HepG2 (cell line): Measurements from ENCODE around the gene VGF. TPM values are rescaled to one million over a fixed set of nuclear protein-coding genes. Genes with fewer than 3 reads are reported as not detected.

Experiments
- ATAC-seq: fragments of 200-7000 bp; cut with Tn5 transposase; 3 replicates; pipeline ENCODE4 v1.9.1; 2020; ENCODE audit warnings: mild to moderate bottlenecking, moderate library complexity
- BruUV-seq: library from RNA; stranded (reverse); fragments of 400-500 nt; replicated peaks from 2 replicates; lab custom pipeline; 2021; lab: Mats Ljungman, UMichigan
- CTCF ChIA-PET: fragments of 300-600 bp; formaldehyde crosslinking; extraction: SDS; loops from one replicate; lab custom pipeline; 2021; ENCODE audit warnings: low total read pairs, inconsistent platforms, low intra/inter-chr PET ratio; lab: Yijun Ruan, JAX
- POLR2A ChIA-PET: fragments of 350-600 bp; sonication (Branson Sonifier 250); formaldehyde crosslinking; loops from one replicate; lab custom pipeline; 2020; ENCODE audit warnings: antibody characterized with exemption, inconsistent platforms; lab: Yijun Ruan, JAX
- DNase-seq: peaks from one replicate; pipeline ENCODE4 v3.0.0-alpha.2; 2015; ENCODE audit warnings: low spot score
- FAIRE-seq: peaks from 3 replicates; lab custom pipeline; 2011; peaks lifted over from hg19 to GRCh38; lab: Jason Lieb, UNC
- H2AFZ ChIP-seq: one replicate; pipeline ENCODE4 v1.6.1; 2011; ENCODE audit warnings: low read length, inconsistent platforms
- H3K27ac ChIP-seq: fragments of 300-600 bp; 3 replicates; pipeline ENCODE4 v1.8.0; 2011; ENCODE audit warnings: mixed run types, mild to moderate bottlenecking, mixed read lengths, low read length, inconsistent platforms; ENCODE audit not compliant: insufficient read depth; ENCODE audit errors: extremely low read length
- H3K27me3 ChIP-seq, 2 experiments: fragments of 200-600 bp in 1 of 2; 2 replicates in 1 of 2; 3 replicates in 1 of 2; pipeline versions ENCODE4 v1.6.0 to v1.8.0; 2011; ENCODE audit warnings: low read length in 2 of 2, mild to moderate bottlenecking in 2 of 2, moderate library complexity in 2 of 2, inconsistent platforms in 1 of 2; ENCODE audit not compliant: insufficient read depth in 2 of 2, control insufficient read depth in 1 of 2
- H3K36me3 ChIP-seq, 2 experiments: fragments of 200-600 bp in 1 of 2; replicated peaks in 1 of 2; 2 replicates in 1 of 2; 3 replicates in 1 of 2; pipeline versions ENCODE4 v1.5.1 to v1.8.0; 2011; ENCODE audit warnings: low read length in 2 of 2, inconsistent platforms in 1 of 2; ENCODE audit not compliant: insufficient read depth in 2 of 2, control insufficient read depth in 1 of 2
- H3K4me1 ChIP-seq: 2 replicates; pipeline ENCODE4 v1.5.1; 2012; ENCODE audit warnings: low read length, inconsistent platforms; ENCODE audit not compliant: insufficient read depth
- H3K4me2 ChIP-seq: 2 replicates; pipeline ENCODE4 v1.6.0; 2011; ENCODE audit warnings: low read depth, low read length, inconsistent platforms
- H3K4me3 ChIP-seq, 3 experiments: fragments of 200-600 bp in 1 of 3; sonication (generic), shearing (Covaris generic) in 1 of 3; replicated peaks in 1 of 3; 2 replicates each; pipeline ENCODE4 v1.5.1; 2011 to 2016; ENCODE audit warnings: low read length in 3 of 3, inconsistent platforms in 2 of 3, low read depth in 2 of 3, mild to moderate bottlenecking in 2 of 3, control low read depth in 1 of 3, mixed read lengths in 1 of 3; ENCODE audit not compliant: insufficient read depth in 1 of 3
- H3K79me2 ChIP-seq: one replicate; pipeline ENCODE4 v1.6.1; 2011; ENCODE audit warnings: low read length, inconsistent platforms; ENCODE audit not compliant: insufficient read depth
- H3K9ac ChIP-seq: 2 replicates; pipeline ENCODE4 v1.6.0; 2011; ENCODE audit warnings: mild to moderate bottlenecking, low read depth, low read length, inconsistent platforms; ENCODE audit not compliant: insufficient read depth
- H3K9me3 ChIP-seq: 2 replicates; pipeline ENCODE4 v1.5.1; 2012; ENCODE audit warnings: mild to moderate bottlenecking, low read length
- H4K20me1 ChIP-seq: 2 replicates; pipeline ENCODE4 v1.6.0; 2011; ENCODE audit warnings: inconsistent platforms, mild to moderate bottlenecking, low read length, moderate library complexity; ENCODE audit not compliant: insufficient read depth
- GATA4 ChIP-seq: sonication (generic); IDR thresholded peaks from 2 replicates; pipeline ENCODE4 v1.6.1; 2016; ENCODE audit warnings: antibody characterized with exemption, low read depth, borderline replicate concordance
- HOXA7 ChIP-seq: sonication (generic); formaldehyde crosslinking; IDR thresholded peaks from 2 replicates; pipeline ENCODE4 v1.8.1; 2022; ENCODE audit warnings: mild to moderate bottlenecking, missing genetic modification reagents, moderate library complexity
- MED1 ChIP-seq: sonication (generic); formaldehyde crosslinking; IDR thresholded peaks from 2 replicates; pipeline ENCODE4 v1.4.0; 2020; ENCODE audit warnings: missing genetic modification reagents
- NRL ChIP-seq: sonication (generic); formaldehyde crosslinking; IDR thresholded peaks from 2 replicates; pipeline ENCODE4 v1.5.0; 2020; ENCODE audit warnings: missing genetic modification reagents, mild to moderate bottlenecking, moderate library complexity, borderline replicate concordance
- SIN3A ChIP-seq: IDR thresholded peaks from 2 replicates; pipeline ENCODE4 v1.6.1; 2011; ENCODE audit warnings: low read depth, mild to moderate bottlenecking, control low read depth, low read length, borderline replicate concordance
- SRY ChIP-seq: sonication (generic); formaldehyde crosslinking; IDR thresholded peaks from 2 replicates; pipeline ENCODE4 v1.8.0; 2022; ENCODE audit warnings: mild to moderate bottlenecking, missing genetic modification reagents
- ZC3H13 ChIP-seq: sonication (generic); formaldehyde crosslinking; IDR thresholded peaks from 2 replicates; pipeline ENCODE4 v1.8.1; 2023; ENCODE audit warnings: mild to moderate bottlenecking, missing genetic modification reagents, moderate library complexity
- ZNF235 ChIP-seq: sonication (generic); formaldehyde crosslinking; IDR thresholded peaks from 2 replicates; pipeline ENCODE4 v1.8.1; 2023; ENCODE audit warnings: mild to moderate bottlenecking, missing genetic modification reagents, borderline replicate concordance
- ZNF558 ChIP-seq: sonication (generic); formaldehyde crosslinking; IDR thresholded peaks from 2 replicates; pipeline ENCODE4 v1.9.0; 2022; ENCODE audit warnings: mild to moderate bottlenecking, missing genetic modification reagents, borderline replicate concordance
- ZNF816 ChIP-seq: sonication (generic); formaldehyde crosslinking; IDR thresholded peaks from 2 replicates; pipeline ENCODE4 v1.8.0; 2022; ENCODE audit warnings: missing genetic modification reagents, mild to moderate bottlenecking, borderline replicate concordance
- WGBS: methylation state at CpG from one replicate; pipeline ENCODE4 v1.1.6; 2017; ENCODE audit warnings: low lambda C conversion rate; 5-methylcytosine and 5-hydroxymethylcytosine counted together
- in situ Hi-C: cut with HindIII; loops from 2 replicates; pipeline ENCODE4 v1.10.0; 2017; ENCODE audit warnings: low pct_unique_long_range_greater_than_20kb; ENCODE audit not compliant: extremely low pct_ligation_motif_present
- intact Hi-C: fragments of 100-400 bp; cut with micrococcal nuclease; formaldehyde crosslinking; loops from one replicate; pipeline ENCODE4 v1.10.0; 2022; ENCODE audit not compliant: unreplicated experiment
- polyA plus RNA-seq, 8 experiments: library from polyadenylated mRNA; depleted of rRNA in 3 of 8; stranded (reverse) in 7 of 8; unstranded in 1 of 8; fragments of >200 nt; fragmentation: Illumina TruSeq in 4 of 8; extraction: Trizol in 4 of 8; gene quantifications; 2 replicates each; pipeline versions ENCODE4 v1.2.1 to v1.2.3, GENCODE V29; 2011 to 2016; ENCODE audit warnings: low read depth in 4 of 8, missing spikeins in 1 of 8, mixed read lengths in 1 of 8; ENCODE audit not compliant: insufficient read depth in 1 of 8
- total RNA-seq, 5 experiments: library from RNA; depleted of rRNA; stranded (reverse); fragments of >200 nt; fragmentation: Illumina TruSeq; extraction: Trizol; gene quantifications; 2 replicates each; pipeline ENCODE4 v1.2.3, GENCODE V29; 2016; ENCODE audit warnings: low read depth in 1 of 5
- TF ChIP-seq, protein P1 (sequence below): sonication (generic); formaldehyde crosslinking; conservative IDR thresholded peaks from 2 replicates; pipeline ENCODE4 v1.4.0; 2020; ENCODE audit warnings: missing genetic modification reagents
- TF ChIP-seq, protein P2 (sequence below): IDR thresholded peaks from 2 replicates; pipeline ENCODE4 v1.6.1; 2016; ENCODE audit warnings: missing biosample characterization, missing genetic modification reagents, low read depth
- TF ChIP-seq, protein P3 (sequence below): sonication (generic); formaldehyde crosslinking; IDR thresholded peaks from 2 replicates; pipeline ENCODE4 v1.5.1; 2020; ENCODE audit warnings: missing genetic modification reagents, mild to moderate bottlenecking, borderline replicate concordance
- TF ChIP-seq, protein P4 (sequence below): sonication (generic); formaldehyde crosslinking; IDR thresholded peaks from 2 replicates; pipeline ENCODE4 v1.8.0; 2022; ENCODE audit warnings: missing genetic modification reagents, mild to moderate bottlenecking, moderate library complexity, borderline replicate concordance
- TF ChIP-seq, protein P5 (sequence below): IDR thresholded peaks from 2 replicates; pipeline ENCODE4 v1.6.1; 2016; ENCODE audit warnings: mild to moderate bottlenecking, missing biosample characterization, missing genetic modification reagents

Gene VGF
- total and polyA plus RNA-seq, 2 of the 13 experiments (the other 11 are each of a cell fraction or from before 2014, with no cell fraction given): 0.12 to 0.46 TPM

DNA sequence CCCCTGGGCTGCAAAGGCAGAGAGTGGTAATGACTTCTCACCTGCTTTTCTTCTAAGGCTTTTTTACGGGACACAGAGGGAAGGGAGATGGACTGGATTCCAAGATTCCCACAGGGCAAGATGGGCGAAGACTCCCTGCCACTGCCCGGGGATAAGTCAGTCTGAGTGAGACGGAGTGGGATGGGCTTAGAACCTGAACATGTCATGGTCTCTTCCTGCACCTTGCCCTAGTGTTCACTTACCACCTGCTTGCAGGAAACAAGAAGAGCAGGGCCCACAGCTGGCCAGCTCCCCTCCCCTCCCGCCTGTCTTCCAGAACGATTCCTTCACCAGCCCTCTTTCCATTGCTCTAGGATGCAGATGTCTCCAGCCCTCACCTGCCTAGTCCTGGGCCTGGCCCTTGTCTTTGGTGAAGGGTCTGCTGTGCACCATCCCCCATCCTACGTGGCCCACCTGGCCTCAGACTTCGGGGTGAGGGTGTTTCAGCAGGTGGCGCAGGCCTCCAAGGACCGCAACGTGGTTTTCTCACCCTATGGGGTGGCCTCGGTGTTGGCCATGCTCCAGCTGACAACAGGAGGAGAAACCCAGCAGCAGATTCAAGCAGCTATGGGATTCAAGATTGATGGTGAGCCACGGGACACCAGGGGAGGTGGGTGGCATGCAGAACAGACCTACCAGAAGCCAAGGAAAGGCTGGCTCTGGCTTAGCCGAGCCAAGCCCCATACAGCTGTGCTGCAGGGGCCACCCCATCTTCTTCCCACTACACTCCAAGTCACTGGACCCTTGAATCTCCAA is 37.1 kb downstream of the VGF start:
- CTCF ChIA-PET: no interaction called here
- in situ Hi-C loops (no loop called here), intact Hi-C loops (no loop called here)
- H3K4me2 ChIP-seq: peak overlapping the region; percentile 88
- POLR2A ChIA-PET: interaction anchor here (1.2 to 3.9 kb wide), 4 partner anchors 9 to 26 kb away, joined by 4 to 56 read pairs (median 18); no protein-coding TSS in a partner anchor
- peak overlapping the region; percentile 77 for H3K9ac ChIP-seq
- H3K27me3 ChIP-seq: no peaks in the 10 kb centered on the region; a peak in 1 of 5 replicates
- H3K4me1 ChIP-seq: peaks cover 74% of the 10 kb centered on the region
- H3K79me2 ChIP-seq: peaks cover 12% of the 10 kb centered on the region
- H3K27ac ChIP-seq: peak overlapping the region; percentile 99
- ATAC-seq: no peak
- H4K20me1 ChIP-seq: peaks cover 44% of the 10 kb centered on the region; the same call in 1 of the 2 replicates
- peak overlapping the region; percentile 74 to 82 (median 76) for H3K4me3 ChIP-seq
- no peaks in the 10 kb centered on the region for H3K9me3 ChIP-seq
- H2AFZ ChIP-seq: no peak overlapping the region
- no peak for DNase-seq
- FAIRE-seq: no peak
- BruUV-seq: no TSS peak
- peaks cover 7 to 37% of the 10 kb centered on the region in 2 experiments; a peak in 4 of 5 replicates for H3K36me3 ChIP-seq
- 81% methylated on average over 11 of the region's 14 CpGs for WGBS
- TF ChIP-seq ZNF235 (CRISPR knock-in tag) (0 out of 2 replicates have a peak, but pooled peaks have one; percentile 25), SRY (CRISPR knock-in tag) (peak; percentile 15; the same call in 1 of the 2 replicates), ZNF558 (CRISPR knock-in tag) (peak; percentile 81; the same call in 1 of the 2 replicates), SIN3A (0 out of 2 replicates have a peak, but pooled peaks have one; percentile 40), ZC3H13 (CRISPR knock-in tag) (0 out of 2 replicates have a peak, but pooled peaks have one; percentile 14), MED1 (CRISPR knock-in tag) (peak; percentile 25), NRL (peak; percentile 57; the same call in 1 of the 2 replicates), GATA4 (0 out of 2 replicates have a peak, but pooled peaks have one; percentile 21), HOXA7 (no peak), ZNF816 (CRISPR knock-in tag) (peak; percentile 67)
- TF ChIP-seq, protein P1, sequence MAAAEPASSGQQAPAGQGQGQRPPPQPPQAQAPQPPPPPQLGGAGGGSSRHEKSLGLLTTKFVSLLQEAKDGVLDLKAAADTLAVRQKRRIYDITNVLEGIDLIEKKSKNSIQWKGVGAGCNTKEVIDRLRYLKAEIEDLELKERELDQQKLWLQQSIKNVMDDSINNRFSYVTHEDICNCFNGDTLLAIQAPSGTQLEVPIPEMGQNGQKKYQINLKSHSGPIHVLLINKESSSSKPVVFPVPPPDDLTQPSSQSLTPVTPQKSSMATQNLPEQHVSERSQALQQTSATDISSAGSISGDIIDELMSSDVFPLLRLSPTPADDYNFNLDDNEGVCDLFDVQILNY (CRISPR knock-in tag): no peak
- TF ChIP-seq, protein P2, sequence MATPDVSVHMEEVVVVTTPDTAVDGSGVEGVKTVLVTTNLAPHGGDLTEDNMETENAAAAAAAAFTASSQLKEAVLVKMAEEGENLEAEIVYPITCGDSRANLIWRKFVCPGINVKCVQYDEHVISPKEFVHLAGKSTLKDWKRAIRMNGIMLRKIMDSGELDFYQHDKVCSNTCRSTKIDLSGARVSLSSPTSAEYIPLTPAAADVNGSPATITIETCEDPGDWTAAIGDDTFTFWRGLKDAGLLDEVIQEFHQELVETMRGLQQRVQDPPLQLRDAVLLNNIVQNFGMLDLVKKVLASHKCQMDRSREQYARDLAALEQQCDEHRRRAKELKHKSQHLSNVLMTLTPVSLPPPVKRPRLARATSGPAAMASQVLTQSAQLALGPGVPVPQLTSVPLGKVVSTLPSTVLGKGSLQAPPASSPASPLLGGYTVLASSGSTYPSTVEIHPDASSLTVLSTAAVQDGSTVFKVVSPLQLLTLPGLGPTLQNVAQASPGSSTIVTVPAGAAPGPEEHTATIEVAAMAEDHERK (CRISPR knock-in tag): no peak
- TF ChIP-seq, protein P3, sequence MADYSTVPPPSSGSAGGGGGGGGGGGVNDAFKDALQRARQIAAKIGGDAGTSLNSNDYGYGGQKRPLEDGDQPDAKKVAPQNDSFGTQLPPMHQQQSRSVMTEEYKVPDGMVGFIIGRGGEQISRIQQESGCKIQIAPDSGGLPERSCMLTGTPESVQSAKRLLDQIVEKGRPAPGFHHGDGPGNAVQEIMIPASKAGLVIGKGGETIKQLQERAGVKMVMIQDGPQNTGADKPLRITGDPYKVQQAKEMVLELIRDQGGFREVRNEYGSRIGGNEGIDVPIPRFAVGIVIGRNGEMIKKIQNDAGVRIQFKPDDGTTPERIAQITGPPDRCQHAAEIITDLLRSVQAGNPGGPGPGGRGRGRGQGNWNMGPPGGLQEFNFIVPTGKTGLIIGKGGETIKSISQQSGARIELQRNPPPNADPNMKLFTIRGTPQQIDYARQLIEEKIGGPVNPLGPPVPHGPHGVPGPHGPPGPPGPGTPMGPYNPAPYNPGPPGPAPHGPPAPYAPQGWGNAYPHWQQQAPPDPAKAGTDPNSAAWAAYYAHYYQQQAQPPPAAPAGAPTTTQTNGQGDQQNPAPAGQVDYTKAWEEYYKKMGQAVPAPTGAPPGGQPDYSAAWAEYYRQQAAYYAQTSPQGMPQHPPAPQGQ (CRISPR knock-in tag): no peak
- TF ChIP-seq, protein P4, sequence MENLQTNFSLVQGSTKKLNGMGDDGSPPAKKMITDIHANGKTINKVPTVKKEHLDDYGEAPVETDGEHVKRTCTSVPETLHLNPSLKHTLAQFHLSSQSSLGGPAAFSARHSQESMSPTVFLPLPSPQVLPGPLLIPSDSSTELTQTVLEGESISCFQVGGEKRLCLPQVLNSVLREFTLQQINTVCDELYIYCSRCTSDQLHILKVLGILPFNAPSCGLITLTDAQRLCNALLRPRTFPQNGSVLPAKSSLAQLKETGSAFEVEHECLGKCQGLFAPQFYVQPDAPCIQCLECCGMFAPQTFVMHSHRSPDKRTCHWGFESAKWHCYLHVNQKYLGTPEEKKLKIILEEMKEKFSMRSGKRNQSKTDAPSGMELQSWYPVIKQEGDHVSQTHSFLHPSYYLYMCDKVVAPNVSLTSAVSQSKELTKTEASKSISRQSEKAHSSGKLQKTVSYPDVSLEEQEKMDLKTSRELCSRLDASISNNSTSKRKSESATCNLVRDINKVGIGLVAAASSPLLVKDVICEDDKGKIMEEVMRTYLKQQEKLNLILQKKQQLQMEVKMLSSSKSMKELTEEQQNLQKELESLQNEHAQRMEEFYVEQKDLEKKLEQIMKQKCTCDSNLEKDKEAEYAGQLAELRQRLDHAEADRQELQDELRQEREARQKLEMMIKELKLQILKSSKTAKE (CRISPR knock-in tag): no peak; the same call in 1 of the 2 replicates
- TF ChIP-seq, protein P5, sequence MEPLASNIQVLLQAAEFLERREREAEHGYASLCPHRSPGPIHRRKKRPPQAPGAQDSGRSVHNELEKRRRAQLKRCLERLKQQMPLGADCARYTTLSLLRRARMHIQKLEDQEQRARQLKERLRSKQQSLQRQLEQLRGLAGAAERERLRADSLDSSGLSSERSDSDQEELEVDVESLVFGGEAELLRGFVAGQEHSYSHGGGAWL (CRISPR knock-in tag): 0 out of 2 replicates have a peak, but pooled peaks have one; percentile 22
